ENCODE measurements around the gene ATXN1. TPM values are rescaled to one million over a fixed set of nuclear protein-coding genes. Genes with fewer than 3 reads are reported as not detected.
A peak's percentile ranks its signal among the peaks of the same experiment; 100 is the strongest.
"Not testable (repeated sequence)": the region's sequence is repeated elsewhere in the genome, so short reads cannot be mapped to it uniquely, and the experiment has no call there.

The ATXN1 gene
- total RNA-seq, 1 experiment from 2014 or later, result 5.6 TPM

DNA sequence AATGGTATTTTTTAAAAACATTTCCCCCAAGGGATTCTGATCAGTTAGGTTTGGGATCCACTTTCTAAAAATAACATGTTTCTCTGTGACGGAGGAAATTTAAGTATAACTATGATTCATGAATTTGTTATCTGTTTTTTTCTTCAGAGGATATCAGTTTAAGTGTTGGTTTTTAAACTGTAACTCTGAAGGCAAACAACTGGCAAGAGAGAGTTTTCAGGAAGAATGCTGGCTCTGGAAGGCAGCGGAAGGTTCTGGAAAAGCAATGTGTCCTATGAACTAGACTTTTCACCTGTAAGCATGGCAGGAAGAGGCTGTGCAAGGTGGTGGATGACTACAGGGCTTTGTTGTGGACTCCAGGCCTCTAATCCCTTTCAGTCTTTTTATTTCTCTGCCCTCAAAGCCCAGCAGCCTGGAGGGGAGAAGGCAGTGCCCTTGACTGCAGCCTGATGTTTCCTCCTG is 369.8 kb downstream of the ATXN1 start:
- H3K36me3 Mint-ChIP-seq (ENCODE audit: insufficient read depth in 1 of 3, low read depth in 3 of 3), result no peaks in the 10 kb centered on the region
- Histone ChIP-seq H2BK120ac (ENCODE audit: low read depth, low read length, poor library complexity, severe bottlenecking) (no peak overlapping the region), H3K4ac (ENCODE audit: low read depth, low read length) (no peak overlapping the region), H3T11ph (ENCODE audit: low read length) (no peak overlapping the region), H4K91ac (ENCODE audit: insufficient read length, low read depth, low read length) (no peak overlapping the region), H2BK12ac (ENCODE audit: insufficient read length, low read depth, low read length) (no peak overlapping the region), H4K8ac (replicated peaks; ENCODE audit: insufficient read length, low read depth, low read length) (no peak overlapping the region), H3K18ac (ENCODE audit: insufficient read length, low read depth, low read length) (no peak overlapping the region), H2AK5ac (ENCODE audit: insufficient read length, low read length) (no peak overlapping the region), H3K79me1 (ENCODE audit: insufficient read depth, low read depth, low read length, poor library complexity, severe bottlenecking) (no peaks in the 10 kb centered on the region), H3K27ac (ENCODE audit: insufficient read length, low read depth, low read length) (no peak overlapping the region), H3K56ac (ENCODE audit: insufficient read length, low read depth, low read length) (no peak overlapping the region), H3K27me3 (ENCODE audit: insufficient read depth, low read length) (no peaks in the 10 kb centered on the region), H3K23ac (ENCODE audit: insufficient read length, low read depth, low read length) (no peak overlapping the region), H3K79me2 (ENCODE audit: insufficient read depth, low read length) (no peaks in the 10 kb centered on the region), H3K4me1 (ENCODE audit: insufficient read depth, low read length) (no peaks in the 10 kb centered on the region), H3K14ac (ENCODE audit: insufficient read depth, low read length) (no peak overlapping the region), H2BK5ac (ENCODE audit: insufficient read length, low read length) (no peak overlapping the region), H3K4me2 (ENCODE audit: insufficient read depth, insufficient read length, low read length) (no peak overlapping the region), H3K9me3 (ENCODE audit: control insufficient read depth, low read depth, low read length) (no peaks in the 10 kb centered on the region), H4K20me1 (ENCODE audit: control insufficient read depth, insufficient read depth, insufficient read length) (no peaks in the 10 kb centered on the region), H2AFZ (ENCODE audit: low read length) (no peak overlapping the region), H2BK20ac (ENCODE audit: low read depth, low read length, poor library complexity, severe bottlenecking) (no peak overlapping the region), H2BK15ac (ENCODE audit: low read depth, low read length) (no peak overlapping the region), H4K5ac (ENCODE audit: insufficient read length, low read depth, low read length) (no peak overlapping the region), H3K9ac (ENCODE audit: extremely low read depth, insufficient read length, low read length) (no peak overlapping the region), H3K23me2 (ENCODE audit: insufficient read length, low read depth, low read length, poor library complexity, severe bottlenecking) (no peaks in the 10 kb centered on the region)
- DNase-seq, result no peak
- H3K4me1 Mint-ChIP-seq, result no peaks in the 10 kb centered on the region
- H3K4me3 Mint-ChIP-seq, result no peak overlapping the region
- TF ChIP-seq CTCF (conservative IDR thresholded peaks at IDR 0.05), result no peak
- H3K27me3 Mint-ChIP-seq (ENCODE audit: low read depth), result no peaks in the 10 kb centered on the region
- no peaks in the 10 kb centered on the region for H3K9me3 Mint-ChIP-seq
- peak overlapping the region in 1 of 3 experiments; percentile 85; a peak in 2 of 7 replicates for H3K27ac Mint-ChIP-seq
- WGBS (ENCODE audit: extremely low coverage, insufficient read length, low lambda C conversion rate), result no CpG with 5 or more reads among the region's 2 CpGs

DNA sequence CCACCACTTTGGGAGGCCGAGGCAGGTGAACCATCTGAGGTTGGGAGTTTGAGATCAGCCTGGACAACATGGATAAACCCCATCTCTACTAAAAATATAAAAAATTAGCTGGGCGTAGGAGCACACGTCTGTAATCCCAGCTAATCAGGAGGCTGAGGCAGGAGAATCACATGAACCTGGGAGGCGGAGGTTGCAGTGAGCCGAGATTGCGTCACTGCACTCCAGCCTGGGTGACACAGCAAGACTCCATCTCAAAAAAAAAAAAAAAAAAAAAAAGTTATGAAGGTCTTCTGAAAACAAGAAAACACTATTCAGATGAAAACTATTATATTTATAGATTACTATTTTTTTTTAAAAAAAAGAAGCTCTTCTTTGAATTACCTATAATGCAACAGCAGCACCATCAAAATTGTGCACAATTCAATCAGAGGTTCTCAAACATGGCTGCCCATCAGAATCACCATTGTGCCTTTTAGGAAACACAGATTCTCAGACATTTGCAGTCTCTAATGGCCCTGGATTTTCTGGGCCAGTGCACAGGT is 370.3 kb downstream of the ATXN1 start:
- not testable (repeated sequence) for H2BK12ac ChIP-seq (ENCODE audit: insufficient read length, low read depth, low read length); H3K79me1 ChIP-seq (ENCODE audit: insufficient read depth, low read depth, low read length, poor library complexity, severe bottlenecking)

More for the DNA sequence above, 370.3 kb downstream of the ATXN1 start:
- not testable (repeated sequence) for H3K4me3 Mint-ChIP-seq; H3K4me2 ChIP-seq (ENCODE audit: insufficient read depth, insufficient read length, low read length); DNase-seq; H3K56ac ChIP-seq (ENCODE audit: insufficient read length, low read depth, low read length); H4K20me1 ChIP-seq (ENCODE audit: control insufficient read depth, insufficient read depth, insufficient read length); H3K9ac ChIP-seq (ENCODE audit: extremely low read depth, insufficient read length, low read length); H3K23me2 ChIP-seq (ENCODE audit: insufficient read length, low read depth, low read length, poor library complexity, severe bottlenecking); H2BK20ac ChIP-seq (ENCODE audit: low read depth, low read length, poor library complexity, severe bottlenecking); H2AFZ ChIP-seq (ENCODE audit: low read length); H4K91ac ChIP-seq (ENCODE audit: insufficient read length, low read depth, low read length); H3K14ac ChIP-seq (ENCODE audit: insufficient read depth, low read length); H4K8ac ChIP-seq (replicated peaks; ENCODE audit: insufficient read length, low read depth, low read length); H3K18ac ChIP-seq (ENCODE audit: insufficient read length, low read depth, low read length); H4K5ac ChIP-seq (ENCODE audit: insufficient read length, low read depth, low read length); H3K27ac Mint-ChIP-seq; H3K27me3 Mint-ChIP-seq (ENCODE audit: low read depth); H3K4me1 ChIP-seq (ENCODE audit: insufficient read depth, low read length); H3K9me3 Mint-ChIP-seq; H2BK5ac ChIP-seq (ENCODE audit: insufficient read length, low read length); H3K4ac ChIP-seq (ENCODE audit: low read depth, low read length); H3K9me3 ChIP-seq (ENCODE audit: control insufficient read depth, low read depth, low read length); H3K27ac ChIP-seq (ENCODE audit: insufficient read length, low read depth, low read length); H2AK5ac ChIP-seq (ENCODE audit: insufficient read length, low read length); H3T11ph ChIP-seq (ENCODE audit: low read length); H2BK120ac ChIP-seq (ENCODE audit: low read depth, low read length, poor library complexity, severe bottlenecking); H3K23ac ChIP-seq (ENCODE audit: insufficient read length, low read depth, low read length); H2BK15ac ChIP-seq (ENCODE audit: low read depth, low read length); H3K79me2 ChIP-seq (ENCODE audit: insufficient read depth, low read length); H3K27me3 ChIP-seq (ENCODE audit: insufficient read depth, low read length); H3K36me3 Mint-ChIP-seq (ENCODE audit: insufficient read depth in 1 of 3, low read depth in 3 of 3); H3K4me1 Mint-ChIP-seq
- no CpG with 5 or more reads among the region's 6 CpGs for WGBS (ENCODE audit: extremely low coverage, insufficient read length, low lambda C conversion rate)
